Activated CD4-positive, alpha-beta memory T cell treated with anti-CD3 and anti-CD28 coated beads for 36 hours (primary cell): ENCODE measurements around the gene TBC1D13. TPM values are rescaled to one million over a fixed set of nuclear protein-coding genes. Genes with fewer than 3 reads are reported as not detected.

Source experiments
- CTCF ChIA-PET: fragments of 350-600 bp; sonication (Branson Sonifier 250); formaldehyde crosslinking; loops from one replicate; lab custom pipeline; 2021; ENCODE audit warnings: antibody characterized with exemption, inconsistent platforms; lab: Charles Lee
- POLR2A ChIA-PET: fragments of 350-600 bp; sonication (Branson Sonifier 250); formaldehyde crosslinking; loops from one replicate; lab custom pipeline; 2021; ENCODE audit warnings: antibody characterized with exemption; lab: Charles Lee
- DNase-seq: peaks from one replicate; pipeline ENCODE4 v3.0.0-alpha.2; 2020
- H3K27ac Mint-ChIP-seq: one replicate; pipeline ENCODE4 v1.8.0; 2021; ENCODE audit warnings: mixed read lengths
- H3K27me3 Mint-ChIP-seq: one replicate; pipeline ENCODE4 v1.8.0; 2021; ENCODE audit warnings: mixed read lengths
- H3K36me3 Mint-ChIP-seq: one replicate; pipeline ENCODE4 v1.8.0; 2021; ENCODE audit warnings: mixed read lengths
- H3K4me1 Mint-ChIP-seq: one replicate; pipeline ENCODE4 v1.8.0; 2021; ENCODE audit warnings: low read depth, mixed read lengths
- H3K4me3 Mint-ChIP-seq: one replicate; pipeline ENCODE4 v1.8.0; 2021; ENCODE audit warnings: mild to moderate bottlenecking, mixed read lengths
- H3K9me3 Mint-ChIP-seq: one replicate; pipeline ENCODE4 v1.8.0; 2021; ENCODE audit warnings: mixed read lengths
- intact Hi-C: fragments of 100-400 bp; cut with micrococcal nuclease; formaldehyde crosslinking; loops from one replicate; pipeline ENCODE4 v1.15.1; 2023
- total RNA-seq, 2 experiments: library from RNA; stranded (reverse); gene quantifications; one replicate each; pipeline ENCODE4 v1.2.3, GENCODE V29; 2021

The TBC1D13 gene
- total RNA-seq, 2 experiments from 2014 or later = 14.6 to 14.9 TPM

GRCh38 chr9:128823903-128824406 is 36.9 kb downstream of the TBC1D13 start:
- H3K4me1 Mint-ChIP-seq = peaks cover 32% of the 10 kb centered on the region
- ChIA-PET CTCF (no interaction called here), POLR2A (interaction anchor here (0.5 kb wide), 1 partner anchor 106 kb away, joined by 4 read pairs; no protein-coding TSS in a partner anchor)
- H3K9me3 Mint-ChIP-seq = no peaks in the 10 kb centered on the region
- intact Hi-C loops = no loop called here
- H3K27ac Mint-ChIP-seq = no peak overlapping the region
- DNase-seq = no peak
- no peaks in the 10 kb centered on the region for H3K27me3 Mint-ChIP-seq
- peaks cover 22% of the 10 kb centered on the region for H3K36me3 Mint-ChIP-seq
- no peak overlapping the region for H3K4me3 Mint-ChIP-seq

GRCh38 chr9:128824911-128825310 is 37.9 kb downstream of the TBC1D13 start:
- Mint-ChIP-seq H3K4me3 (no peak overlapping the region), H3K27ac (no peak overlapping the region), H3K36me3 (peaks cover 23% of the 10 kb centered on the region), H3K4me1 (peaks cover 27% of the 10 kb centered on the region), H3K9me3 (no peaks in the 10 kb centered on the region), H3K27me3 (no peaks in the 10 kb centered on the region)
- intact Hi-C loops = loop anchor here (5.0 kb wide), 2 partner anchors 38 to 57 kb away; partner anchors contain the start of genes KYAT1, LRRC8A and TBC1D13
- ChIA-PET POLR2A (no interaction called here), CTCF (interaction anchor here (1.1 kb wide), 1 partner anchor 123 kb away, joined by 3 read pairs; the partner anchor contains the start of gene PKN3)
- no peak for DNase-seq

- H3K4me3 Mint-ChIP-seq = no peak overlapping the region
- H3K27me3 Mint-ChIP-seq = no peaks in the 10 kb centered on the region
- intact Hi-C loops = loop anchor here (5.0 kb wide), 2 partner anchors 39 to 56 kb away; partner anchors contain the start of genes KYAT1, LRRC8A and TBC1D13
- H3K9me3 Mint-ChIP-seq = no peaks in the 10 kb centered on the region
- H3K36me3 Mint-ChIP-seq = peaks cover 23% of the 10 kb centered on the region
- peaks cover 23% of the 10 kb centered on the region for H3K4me1 Mint-ChIP-seq
- ChIA-PET CTCF (interaction anchor here (1.1 to 3.1 kb wide), 2 partner anchors 8 to 124 kb away, joined by 3 to 27 read pairs; partner anchors contain the start of genes ENDOG and PKN3), POLR2A (no interaction called here)
- H3K27ac Mint-ChIP-seq = no peak overlapping the region
- DNase-seq = no peak
Observed at GRCh38 chr9:128825923-128826700, 39.1 kb downstream of the TBC1D13 start.

DNA sequence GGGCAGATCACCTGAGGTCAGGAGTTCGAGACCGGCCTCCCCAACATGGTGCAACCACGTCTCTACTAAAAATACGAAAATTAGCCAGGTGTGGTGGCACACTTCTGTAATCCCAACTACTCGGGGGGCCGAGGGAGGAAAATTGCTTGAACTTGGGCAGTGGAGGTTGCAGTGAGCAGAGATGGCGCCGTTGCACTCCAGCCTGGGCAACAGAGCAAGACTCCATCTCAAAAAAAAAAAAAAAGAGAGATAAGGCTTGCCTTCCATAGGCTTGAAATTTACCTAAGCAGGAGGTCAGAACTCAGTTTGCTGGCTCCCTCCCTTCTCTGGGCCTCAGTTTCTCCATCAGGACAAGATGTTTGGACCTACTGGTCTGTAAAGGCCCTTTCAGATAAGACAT is 41.2 kb downstream of the TBC1D13 start:
- H3K4me3 Mint-ChIP-seq = peak overlapping the region; percentile 91
- peak overlapping the region; percentile 86 for H3K27ac Mint-ChIP-seq
- no peaks in the 10 kb centered on the region for H3K9me3 Mint-ChIP-seq
- intact Hi-C loops = loop anchor here (5.0 kb wide), 2 partner anchors 41 to 54 kb away; partner anchors contain the start of genes KYAT1, LRRC8A and TBC1D13
- POLR2A ChIA-PET = no interaction called here
- CTCF ChIA-PET = interaction anchor here (1.5 to 3.1 kb wide), 2 partner anchors 10 to 100 kb away, joined by 4 to 27 read pairs; partner anchors contain the start of gene ENDOG
- H3K4me1 Mint-ChIP-seq = peaks cover 23% of the 10 kb centered on the region
- no peak for DNase-seq
- H3K36me3 Mint-ChIP-seq = peaks cover 19% of the 10 kb centered on the region
- no peaks in the 10 kb centered on the region for H3K27me3 Mint-ChIP-seq

GRCh38 chr9:128828719-128829452 is 41.8 kb downstream of the TBC1D13 start:
- intact Hi-C loops = loop anchor here (1.0 to 5.0 kb wide), 3 partner anchors 11 to 53 kb away; partner anchors contain the start of genes ENDOG, KYAT1, LRRC8A and TBC1D13
- Mint-ChIP-seq H3K36me3 (peaks cover 19% of the 10 kb centered on the region), H3K27me3 (no peaks in the 10 kb centered on the region), H3K9me3 (no peaks in the 10 kb centered on the region), H3K4me3 (peak overlapping the region; percentile 91), H3K27ac (peak overlapping the region; percentile 86), H3K4me1 (peaks cover 23% of the 10 kb centered on the region)
- no peak for DNase-seq
- ChIA-PET CTCF (interaction anchor here (1.2 to 3.1 kb wide), 6 partner anchors 9 to 100 kb away, joined by 3 to 39 read pairs (median 5); partner anchors contain the start of gene ENDOG), POLR2A (interaction anchor here (0.9 to 1.7 kb wide), 5 partner anchors 10 to 260 kb away, joined by 3 to 31 read pairs (median 4); partner anchors contain the start of genes ENDOG and ZDHHC12)

GRCh38 chr9:128829477-128830251 is 42.6 kb downstream of the TBC1D13 start, which contains the start of gene SPOUT1:
Gene SPOUT1, minus strand, starts transcription at chr9:128829794. Its CDS starts 14 bp downstream, at chr9:128829780.
- Mint-ChIP-seq H3K9me3 (no peaks in the 10 kb centered on the region), H3K4me1 (peaks cover 23% of the 10 kb centered on the region)
- CTCF ChIA-PET = interaction anchor here (0.6 to 1.7 kb wide), 8 partner anchors 10 to 190 kb away, joined by 3 to 39 read pairs (median 4); partner anchors contain the start of gene ENDOG

DNA sequence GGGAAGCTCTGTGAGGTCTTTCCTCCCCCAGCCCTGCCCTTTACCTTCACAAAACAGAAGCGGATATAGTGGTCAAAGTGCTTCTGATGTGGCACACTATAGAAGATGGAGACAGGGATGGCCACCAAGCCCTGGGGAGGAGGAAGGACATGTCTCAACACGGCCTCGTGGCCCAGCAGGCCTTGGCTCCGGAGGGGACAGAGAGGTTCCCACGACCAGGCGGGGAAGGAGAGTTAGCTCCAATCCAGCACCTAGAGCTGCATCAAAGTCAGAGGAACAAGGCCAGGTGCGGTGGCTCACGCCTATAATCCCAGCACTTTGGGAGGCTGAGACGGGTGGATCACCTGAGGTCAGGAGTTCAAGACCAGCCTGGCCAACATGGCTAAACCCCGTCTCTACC is 46.6 kb downstream of the TBC1D13 start:
- Mint-ChIP-seq H3K36me3 (peaks cover 8% of the 10 kb centered on the region), H3K4me3 (no peak overlapping the region), H3K4me1 (peaks cover 9% of the 10 kb centered on the region), H3K27me3 (no peaks in the 10 kb centered on the region), H3K9me3 (no peaks in the 10 kb centered on the region), H3K27ac (no peak overlapping the region)
- CTCF ChIA-PET = interaction anchor here (0.6 kb wide), 1 partner anchor 30 kb away, joined by 3 read pairs; no protein-coding TSS in a partner anchor
- DNase-seq = no peak
- intact Hi-C loops = no loop called here
- POLR2A ChIA-PET = no interaction called here

More at GRCh38 chr9:128829477-128830251, 42.6 kb downstream of the TBC1D13 start, which contains the start of gene SPOUT1:
- Mint-ChIP-seq H3K27ac (peak within 1 kb of the TSS; percentile 86), H3K4me3 (peak within 1 kb of the TSS; percentile 91), H3K27me3 (no peaks in the 10 kb centered on the region), H3K36me3 (peaks cover 22% of the 10 kb centered on the region)
- POLR2A ChIA-PET = interaction anchor here (0.8 to 1.7 kb wide), 8 partner anchors 11 to 277 kb away, joined by 3 to 31 read pairs (median 4); partner anchors contain the start of genes ENDOG, SPTAN1 and ZDHHC12
- intact Hi-C loops = loop anchor here (1.0 to 5.0 kb wide), 3 partner anchors 11 to 53 kb away; partner anchors contain the start of genes ENDOG, KYAT1, LRRC8A and TBC1D13
- peak; percentile 97 for DNase-seq

GRCh38 chr9:128835246-128836210 is 48.5 kb downstream of the TBC1D13 start:
- no peaks in the 10 kb centered on the region for H3K27me3 Mint-ChIP-seq
- no peak for DNase-seq
- ChIA-PET POLR2A (no interaction called here), CTCF (interaction anchor here (2.2 kb wide), 1 partner anchor 17 kb away, joined by 6 read pairs; the partner anchor contains the start of gene ENDOG)
- H3K4me1 Mint-ChIP-seq = no peaks in the 10 kb centered on the region
- H3K36me3 Mint-ChIP-seq = peaks cover 5% of the 10 kb centered on the region
- intact Hi-C loops = no loop called here
- H3K4me3 Mint-ChIP-seq = no peak overlapping the region
- no peaks in the 10 kb centered on the region for H3K9me3 Mint-ChIP-seq
- H3K27ac Mint-ChIP-seq = no peak overlapping the region

- ChIA-PET POLR2A (no interaction called here), CTCF (interaction anchor here (2.2 kb wide), 1 partner anchor 18 kb away, joined by 6 read pairs; the partner anchor contains the start of gene ENDOG)
- Mint-ChIP-seq H3K4me3 (no peak overlapping the region), H3K36me3 (peaks cover 5% of the 10 kb centered on the region), H3K4me1 (no peaks in the 10 kb centered on the region), H3K9me3 (no peaks in the 10 kb centered on the region), H3K27me3 (no peaks in the 10 kb centered on the region), H3K27ac (no peak overlapping the region)
- intact Hi-C loops = no loop called here
- DNase-seq = no peak
Observed at GRCh38 chr9:128836509-128837145, 49.6 kb downstream of the TBC1D13 start.
